Large intestine (tissue), 3 donors: ENCODE data around the gene CHMP4B. TPM values are rescaled to one million over a fixed set of nuclear protein-coding genes. Genes with fewer than 3 reads are reported as not detected.

Experiments used
- DNase-seq, 2 donors: peaks; one replicate each; pipeline versions ENCODE4 v3.0.0 to v3.0.0-alpha.2; 2013
- H3K27ac ChIP-seq: one replicate; pipeline ENCODE4 v1.5.1; 2013; ENCODE audit warnings: low read length
- H3K27me3 ChIP-seq: 2 replicates; pipeline ENCODE4 v1.6.1; 2013; ENCODE audit warnings: low read length; ENCODE audit not compliant: control insufficient read depth, insufficient read depth
- H3K36me3 ChIP-seq: 2 replicates; pipeline ENCODE4 v1.6.1; 2013; ENCODE audit warnings: low read length; ENCODE audit not compliant: control insufficient read depth, insufficient read depth
- H3K4me1 ChIP-seq: one replicate; pipeline ENCODE4 v1.6.1; 2013; ENCODE audit warnings: low read length; ENCODE audit not compliant: control insufficient read depth, insufficient read depth
- H3K4me3 ChIP-seq: one replicate; pipeline ENCODE4 v1.5.1; 2013; ENCODE audit warnings: low read length
- H3K9me3 ChIP-seq: one replicate; pipeline ENCODE4 v1.6.1; 2013; ENCODE audit warnings: mild to moderate bottlenecking, low read depth, low read length, moderate library complexity; ENCODE audit not compliant: control insufficient read depth
- WGBS: methylation state at CpG from one replicate; pipeline ENCODE4 v1.1.5; 2013; ENCODE audit warnings: low lambda C conversion rate; ENCODE audit not compliant: insufficient coverage; 5-methylcytosine and 5-hydroxymethylcytosine counted together
- polyA plus RNA-seq: library from polyadenylated mRNA; unstranded; fragments of 120-200 nt; gene quantifications from one replicate; pipeline ENCODE4 v1.2.1, GENCODE V29; 2013

Gene CHMP4B
- polyA plus RNA-seq, 1 donor: 98.5 TPM

- DNase-seq: no peak
- no peaks in the 10 kb centered on the region for H3K36me3 ChIP-seq
- no peak overlapping the region for H3K27ac ChIP-seq
- H3K4me1 ChIP-seq: no peaks in the 10 kb centered on the region
- H3K27me3 ChIP-seq: no peaks in the 10 kb centered on the region
- no CpG with 5 or more reads among the region's 12 CpGs for WGBS
- no peaks in the 10 kb centered on the region for H3K9me3 ChIP-seq
- H3K4me3 ChIP-seq: no peak overlapping the region
Measured at GRCh38 chr20:33871362-33871761, 60.2 kb downstream of the CHMP4B start.

- Histone ChIP-seq H3K4me1 (no peaks in the 10 kb centered on the region), H3K4me3 (no peak overlapping the region), H3K27ac (no peak overlapping the region), H3K27me3 (no peaks in the 10 kb centered on the region), H3K9me3 (peaks cover 5% of the 10 kb centered on the region), H3K36me3 (no peaks in the 10 kb centered on the region)
- no peak for DNase-seq
- WGBS: no CpG with 5 or more reads among the region's 7 CpGs
Measured at GRCh38 chr20:33874129-33874528, 63.0 kb downstream of the CHMP4B start.

- DNase-seq: no peak
- Histone ChIP-seq H3K4me1 (no peaks in the 10 kb centered on the region), H3K9me3 (peaks cover 5% of the 10 kb centered on the region), H3K4me3 (no peak overlapping the region), H3K27me3 (no peaks in the 10 kb centered on the region), H3K27ac (no peak overlapping the region), H3K36me3 (no peaks in the 10 kb centered on the region)
- WGBS: no CpG with 5 or more reads among the region's 7 CpGs
Measured at GRCh38 chr20:33875055-33875454, 63.9 kb downstream of the CHMP4B start.

GRCh38 chr20:33875534-33876026 is 64.4 kb downstream of the CHMP4B start:
- no peak for DNase-seq
- Histone ChIP-seq H3K4me3 (no peak overlapping the region), H3K27me3 (no peaks in the 10 kb centered on the region), H3K27ac (no peak overlapping the region), H3K9me3 (peaks cover 5% of the 10 kb centered on the region), H3K4me1 (no peaks in the 10 kb centered on the region), H3K36me3 (no peaks in the 10 kb centered on the region)
- no CpG with 5 or more reads among the region's 6 CpGs for WGBS

GRCh38 chr20:33878583-33878982 is 67.4 kb downstream of the CHMP4B start:
- no peaks in the 10 kb centered on the region for H3K27me3 ChIP-seq
- no peaks in the 10 kb centered on the region for H3K36me3 ChIP-seq
- no peak for DNase-seq
- H3K9me3 ChIP-seq: peaks cover 5% of the 10 kb centered on the region
- no peak overlapping the region for H3K27ac ChIP-seq
- no peak overlapping the region for H3K4me3 ChIP-seq
- no CpG with 5 or more reads among the region's 2 CpGs for WGBS
- no peaks in the 10 kb centered on the region for H3K4me1 ChIP-seq

GRCh38 chr20:33880396-33880795 is 69.2 kb downstream of the CHMP4B start:
- no peaks in the 10 kb centered on the region for H3K27me3 ChIP-seq
- H3K4me1 ChIP-seq: no peaks in the 10 kb centered on the region
- no peak overlapping the region for H3K4me3 ChIP-seq
- peaks cover 5% of the 10 kb centered on the region for H3K9me3 ChIP-seq
- WGBS: 100% methylated on average over 1 of the region's 4 CpGs
- DNase-seq: no peak
- H3K36me3 ChIP-seq: no peaks in the 10 kb centered on the region
- H3K27ac ChIP-seq: no peak overlapping the region

GRCh38 chr20:33881989-33882388 is 70.8 kb downstream of the CHMP4B start:
- peaks cover 5% of the 10 kb centered on the region for H3K9me3 ChIP-seq
- H3K4me1 ChIP-seq: no peaks in the 10 kb centered on the region
- no peak overlapping the region for H3K4me3 ChIP-seq
- no CpG with 5 or more reads among the region's 6 CpGs for WGBS
- no peaks in the 10 kb centered on the region for H3K27me3 ChIP-seq
- no peaks in the 10 kb centered on the region for H3K36me3 ChIP-seq
- DNase-seq: no peak
- no peak overlapping the region for H3K27ac ChIP-seq

- Histone ChIP-seq H3K4me1 (no peaks in the 10 kb centered on the region), H3K27ac (no peak overlapping the region), H3K4me3 (no peak overlapping the region), H3K36me3 (no peaks in the 10 kb centered on the region), H3K27me3 (no peaks in the 10 kb centered on the region), H3K9me3 (peaks cover 5% of the 10 kb centered on the region)
- WGBS: 100% methylated on average over 3 of the region's 10 CpGs
- no peak for DNase-seq
Measured at GRCh38 chr20:33882481-33882880, 71.3 kb downstream of the CHMP4B start.

- Histone ChIP-seq H3K27ac (no peak overlapping the region), H3K4me3 (no peak overlapping the region), H3K9me3 (peaks cover 5% of the 10 kb centered on the region), H3K4me1 (no peaks in the 10 kb centered on the region), H3K36me3 (no peaks in the 10 kb centered on the region), H3K27me3 (no peaks in the 10 kb centered on the region)
- no CpG with 5 or more reads among the region's 6 CpGs for whole genome bisulfite sequencing
- DNase-seq: no peak
Measured at GRCh38 chr20:33883164-33883563, 72.0 kb downstream of the CHMP4B start.

GRCh38 chr20:33884633-33885032 is 73.5 kb downstream of the CHMP4B start:
- Histone ChIP-seq H3K9me3 (no peaks in the 10 kb centered on the region), H3K4me1 (no peaks in the 10 kb centered on the region), H3K27ac (no peak overlapping the region), H3K27me3 (peaks cover 2% of the 10 kb centered on the region), H3K4me3 (no peak overlapping the region), H3K36me3 (no peaks in the 10 kb centered on the region)
- WGBS: 88% methylated on average over 1 of the region's 2 CpGs
- DNase-seq: no peak

GRCh38 chr20:33889312-33889711 is 78.2 kb downstream of the CHMP4B start:
- peaks cover 2% of the 10 kb centered on the region for H3K27me3 ChIP-seq
- H3K9me3 ChIP-seq: peaks cover 7% of the 10 kb centered on the region
- H3K4me3 ChIP-seq: no peak overlapping the region
- DNase-seq: no peak
- no peak overlapping the region for H3K27ac ChIP-seq
- H3K4me1 ChIP-seq: no peaks in the 10 kb centered on the region
- H3K36me3 ChIP-seq: no peaks in the 10 kb centered on the region
